Trophoblast cell (in vitro differentiated cells and primary cell): Measurements from ENCODE around the gene APBA2.
A peak's percentile ranks its signal among the peaks of the same experiment; 100 is the strongest.

ENCODE experiments used
- DNase-seq, 2 donors: peaks; one replicate each; pipeline ENCODE4 v3.0.0-alpha.2; 2016
- H2AFZ ChIP-seq: 2 replicates; pipeline ENCODE4 v1.6.1; 2013; ENCODE audit warnings: low read length, moderate library complexity, mild to moderate bottlenecking; ENCODE audit not compliant: insufficient read depth, poor library complexity
- H2AK5ac ChIP-seq: 2 replicates; pipeline ENCODE4 v1.6.1; 2013; ENCODE audit warnings: mild to moderate bottlenecking, low read length
- H2BK120ac ChIP-seq: 2 replicates; pipeline ENCODE4 v1.6.1; 2013; ENCODE audit warnings: low read length, mild to moderate bottlenecking, moderate library complexity; ENCODE audit not compliant: insufficient read depth, poor library complexity
- H2BK12ac ChIP-seq: 2 replicates; pipeline ENCODE4 v1.6.1; 2013; ENCODE audit warnings: mild to moderate bottlenecking, low read length, moderate library complexity
- H2BK5ac ChIP-seq: 2 replicates; pipeline ENCODE4 v1.6.1; 2013; ENCODE audit warnings: low read length, low read depth, moderate library complexity, mild to moderate bottlenecking; ENCODE audit not compliant: poor library complexity
- H3K14ac ChIP-seq: 2 replicates; pipeline ENCODE4 v1.6.1; 2013; ENCODE audit warnings: mild to moderate bottlenecking, low read length
- H3K18ac ChIP-seq: 2 replicates; pipeline ENCODE4 v1.6.1; 2013; ENCODE audit warnings: mild to moderate bottlenecking, low read length
- H3K23ac ChIP-seq: 2 replicates; pipeline ENCODE4 v1.6.1; 2013; ENCODE audit warnings: low read length
- H3K27ac ChIP-seq: 2 replicates; pipeline ENCODE4 v1.5.1; 2013; ENCODE audit warnings: low read depth, mild to moderate bottlenecking, inconsistent platforms, low read length, moderate library complexity
- H3K27me3 ChIP-seq: 2 replicates; pipeline ENCODE4 v1.6.1; 2013; ENCODE audit warnings: inconsistent platforms, mild to moderate bottlenecking, low read length, moderate library complexity; ENCODE audit not compliant: insufficient read depth
- H3K36me3 ChIP-seq, 2 experiments: 1 replicate in 1 of 2; 2 replicates in 1 of 2; pipeline ENCODE4 v1.6.1; 2013; ENCODE audit warnings: low read length in 2 of 2, mild to moderate bottlenecking in 2 of 2, moderate library complexity in 1 of 2; ENCODE audit not compliant: insufficient read depth in 2 of 2, control insufficient read depth in 1 of 2
- H3K4ac ChIP-seq: 2 replicates; pipeline ENCODE4 v1.6.1; 2013; ENCODE audit warnings: low read depth, mild to moderate bottlenecking, low read length, moderate library complexity
- H3K4me1 ChIP-seq, 2 experiments: 1 replicate in 1 of 2; 2 replicates in 1 of 2; pipeline ENCODE4 v1.6.1; 2013; ENCODE audit warnings: low read length in 2 of 2, mild to moderate bottlenecking in 2 of 2, moderate library complexity in 1 of 2; ENCODE audit not compliant: insufficient read depth in 2 of 2, control insufficient read depth in 1 of 2
- H3K4me2 ChIP-seq: 2 replicates; pipeline ENCODE4 v1.6.1; 2013; ENCODE audit warnings: inconsistent platforms, mild to moderate bottlenecking, low read length, moderate library complexity
- H3K4me3 ChIP-seq: 2 replicates; pipeline ENCODE4 v1.5.1; 2013; ENCODE audit warnings: mild to moderate bottlenecking, low read depth, low read length, inconsistent platforms
- H3K79me1 ChIP-seq: one replicate; pipeline ENCODE4 v1.6.1; 2013; ENCODE audit warnings: low read length
- H3K79me2 ChIP-seq: 2 replicates; pipeline ENCODE4 v1.6.1; 2013; ENCODE audit warnings: low read length, mild to moderate bottlenecking; ENCODE audit not compliant: control insufficient read depth, insufficient read depth, poor library complexity
- H3K9ac ChIP-seq: 2 replicates; pipeline ENCODE4 v1.6.1; 2013; ENCODE audit warnings: mild to moderate bottlenecking, low read length
- H3K9me3 ChIP-seq: 2 replicates; pipeline ENCODE4 v1.6.1; 2013; ENCODE audit warnings: low read depth, mild to moderate bottlenecking, control low read depth, inconsistent platforms, low read length; ENCODE audit not compliant: insufficient read depth
- H4K12ac ChIP-seq: 2 replicates; pipeline ENCODE4 v1.6.1; 2013; ENCODE audit warnings: low read depth, mild to moderate bottlenecking, low read length, moderate library complexity
- H4K8ac ChIP-seq: 2 replicates; pipeline ENCODE4 v1.6.1; 2013; ENCODE audit warnings: low read depth, mild to moderate bottlenecking, low read length, moderate library complexity
- H4K91ac ChIP-seq: one replicate; pipeline ENCODE4 v1.6.1; 2013; ENCODE audit warnings: low read depth, mild to moderate bottlenecking, low read length, moderate library complexity
- WGBS: extraction: QIAGEN DNeasy Blood & Tissue Kit; methylation state at CpG from one replicate; pipeline ENCODE4 v1.1.7; 2013; ENCODE audit warnings: missing lambda C conversion rate; ENCODE audit not compliant: insufficient read length, insufficient coverage; ENCODE audit errors: extremely low coverage; 5-methylcytosine and 5-hydroxymethylcytosine counted together

APBA2 gene

GRCh38 chr15:28881170-28881569, 4.6 kb upstream of the APBA2 start:
- H3K27ac ChIP-seq = no peak overlapping the region
- no peak overlapping the region for H3K9ac ChIP-seq
- H2BK120ac ChIP-seq = no peak overlapping the region
- no peak overlapping the region for H3K18ac ChIP-seq
- H4K12ac ChIP-seq = no peak overlapping the region
- H2AFZ ChIP-seq = no peak overlapping the region
- no peak overlapping the region for H4K8ac ChIP-seq
- H2BK12ac ChIP-seq = no peak overlapping the region
- no peak overlapping the region for H3K14ac ChIP-seq
- H3K4me2 ChIP-seq = no peak overlapping the region
- no peak overlapping the region for H3K23ac ChIP-seq
- H3K27me3 ChIP-seq = peaks cover 15% of the 10 kb centered on the region
- no CpG with 5 or more reads among the region's 3 CpGs for WGBS
- H3K9me3 ChIP-seq = no peaks in the 10 kb centered on the region
- no peaks in the 10 kb centered on the region for H3K79me2 ChIP-seq
- no peak overlapping the region for H2BK5ac ChIP-seq
- H3K4me1 ChIP-seq = peaks cover 4 to 6% of the 10 kb centered on the region in 2 experiments
- no peak for DNase-seq
- no peaks in the 10 kb centered on the region for H3K36me3 ChIP-seq
- no peak overlapping the region for H3K4ac ChIP-seq
- no peak overlapping the region for H3K4me3 ChIP-seq
- no peaks in the 10 kb centered on the region for H3K79me1 ChIP-seq
- no peak overlapping the region for H4K91ac ChIP-seq
- H2AK5ac ChIP-seq = no peak overlapping the region

GRCh38 chr15:28881600-28881999, 4.2 kb upstream of the APBA2 start:
- no peak overlapping the region for H2BK120ac ChIP-seq
- no peaks in the 10 kb centered on the region for H3K9me3 ChIP-seq
- no peak overlapping the region for H2BK5ac ChIP-seq
- H3K4me1 ChIP-seq = peaks cover 4 to 6% of the 10 kb centered on the region in 2 experiments
- H3K79me1 ChIP-seq = no peaks in the 10 kb centered on the region
- no peak overlapping the region for H3K14ac ChIP-seq
- no peak overlapping the region for H3K9ac ChIP-seq
- no peak overlapping the region for H2AFZ ChIP-seq
- H3K27me3 ChIP-seq = peaks cover 19% of the 10 kb centered on the region
- no peak overlapping the region for H3K18ac ChIP-seq
- no peak overlapping the region for H3K4me3 ChIP-seq
- H4K8ac ChIP-seq = no peak overlapping the region
- no peak overlapping the region for H2AK5ac ChIP-seq
- DNase-seq = no peak
- no CpG with 5 or more reads among the region's 1 CpG for WGBS
- H2BK12ac ChIP-seq = no peak overlapping the region
- H3K23ac ChIP-seq = no peak overlapping the region
- H3K4ac ChIP-seq = no peak overlapping the region
- H4K91ac ChIP-seq = no peak overlapping the region
- no peak overlapping the region for H3K27ac ChIP-seq
- H3K4me2 ChIP-seq = no peak overlapping the region
- H4K12ac ChIP-seq = no peak overlapping the region
- H3K36me3 ChIP-seq = no peaks in the 10 kb centered on the region
- no peaks in the 10 kb centered on the region for H3K79me2 ChIP-seq

GRCh38 chr15:28884151-28884940, 1.4 kb upstream of the APBA2 start:
- no peak overlapping the region for H4K91ac ChIP-seq
- no CpG with 5 or more reads among the region's 11 CpGs for WGBS
- no peak overlapping the region for H3K4me3 ChIP-seq
- no peaks in the 10 kb centered on the region for H3K79me2 ChIP-seq
- H4K8ac ChIP-seq = no peak overlapping the region
- H2BK12ac ChIP-seq = no peak overlapping the region
- H3K79me1 ChIP-seq = no peaks in the 10 kb centered on the region
- DNase-seq = no peak
- no peaks in the 10 kb centered on the region for H3K36me3 ChIP-seq
- H3K4ac ChIP-seq = no peak overlapping the region
- H3K9me3 ChIP-seq = no peaks in the 10 kb centered on the region
- H3K14ac ChIP-seq = no peak overlapping the region
- H3K4me1 ChIP-seq = peaks cover 4 to 6% of the 10 kb centered on the region in 2 experiments
- H2AK5ac ChIP-seq = no peak overlapping the region
- H2AFZ ChIP-seq = no peak overlapping the region
- H3K4me2 ChIP-seq = no peak overlapping the region
- no peak overlapping the region for H4K12ac ChIP-seq
- H3K27ac ChIP-seq = no peak overlapping the region
- no peak overlapping the region for H2BK120ac ChIP-seq
- no peak overlapping the region for H3K23ac ChIP-seq
- H3K27me3 ChIP-seq = peaks cover 31% of the 10 kb centered on the region
- H3K18ac ChIP-seq = no peak overlapping the region
- H2BK5ac ChIP-seq = no peak overlapping the region
- no peak overlapping the region for H3K9ac ChIP-seq

GRCh38 chr15:28885128-28885629, 595 bp upstream of the APBA2 start:
- no peak overlapping the region for H3K9ac ChIP-seq
- H3K14ac ChIP-seq = no peak overlapping the region
- WGBS = no CpG with 5 or more reads among the region's 31 CpGs
- H4K12ac ChIP-seq = no peak overlapping the region
- no peak overlapping the region for H4K8ac ChIP-seq
- peak overlapping the region; percentile 26 for H2AFZ ChIP-seq
- H3K27me3 ChIP-seq = peaks cover 31% of the 10 kb centered on the region
- no peak overlapping the region for H4K91ac ChIP-seq
- H3K9me3 ChIP-seq = no peaks in the 10 kb centered on the region
- peak overlapping the region; percentile 88 for H3K4me2 ChIP-seq
- H3K79me1 ChIP-seq = no peaks in the 10 kb centered on the region
- no peak overlapping the region for H3K27ac ChIP-seq
- H2BK120ac ChIP-seq = no peak overlapping the region
- DNase-seq = no peak
- no peaks in the 10 kb centered on the region for H3K36me3 ChIP-seq
- no peak overlapping the region for H3K4ac ChIP-seq
- H2AK5ac ChIP-seq = no peak overlapping the region
- H3K18ac ChIP-seq = no peak overlapping the region
- H3K4me3 ChIP-seq = peak overlapping the region; percentile 75
- H3K23ac ChIP-seq = no peak overlapping the region
- H3K4me1 ChIP-seq = peaks cover 4 to 6% of the 10 kb centered on the region in 2 experiments
- no peak overlapping the region for H2BK12ac ChIP-seq
- no peaks in the 10 kb centered on the region for H3K79me2 ChIP-seq
- H2BK5ac ChIP-seq = no peak overlapping the region
